ENCODE results near the gene TMEM92. TPM values are rescaled to one million over a fixed set of nuclear protein-coding genes. Genes with fewer than 3 reads are reported as not detected.
A peak's percentile ranks its signal among the peaks of the same experiment; 100 is the strongest.

TMEM92 gene
- total RNA-seq, 1 donor from 2014 or later, result not detected

DNA sequence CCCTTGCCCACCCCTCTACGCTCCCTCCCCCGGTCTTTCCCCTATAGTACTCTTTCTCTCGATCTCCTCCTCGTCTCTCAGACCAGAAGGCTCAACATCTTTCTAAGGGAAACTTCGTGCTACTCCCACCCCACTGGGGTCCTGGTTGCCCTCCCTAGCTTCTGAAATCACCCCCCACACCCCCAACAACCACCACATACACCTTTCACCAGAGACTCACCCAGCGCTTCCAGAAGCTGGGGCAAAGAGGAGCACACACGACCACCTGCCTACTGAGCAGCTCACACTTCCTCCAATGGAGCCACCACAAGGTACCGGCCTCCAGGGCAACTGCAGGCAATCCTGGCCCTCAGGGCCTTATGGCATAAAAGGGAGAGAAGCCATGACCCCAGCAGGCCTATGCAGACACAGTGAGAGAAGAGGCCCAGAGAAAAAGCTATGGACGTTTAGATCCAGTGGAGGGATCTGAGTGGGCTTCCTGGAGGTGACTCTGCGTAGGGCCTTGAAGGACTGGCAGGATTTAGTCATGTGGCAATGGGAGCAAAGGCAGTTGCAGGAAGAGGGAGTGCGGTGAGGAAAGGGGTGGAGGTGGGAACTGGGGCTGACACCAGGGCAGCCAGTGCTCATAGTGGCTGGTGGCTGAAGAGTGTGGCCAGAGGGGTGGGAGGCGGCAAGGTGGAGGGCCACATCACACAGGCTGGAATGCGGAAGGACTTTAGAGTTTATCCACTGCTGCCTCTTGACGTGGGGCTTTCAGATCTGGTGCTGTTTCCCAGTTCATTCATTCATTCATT lies 12.1 kb upstream of the TMEM92 start:
- CTCF ChIA-PET, result no interaction called here
- no peak overlapping the region for H3K27ac Mint-ChIP-seq
- peaks cover 19% of the 10 kb centered on the region for H3K27me3 Mint-ChIP-seq
- intact Hi-C loops (cut with micrococcal nuclease), result no loop called here
- no peaks in the 10 kb centered on the region for H3K36me3 Mint-ChIP-seq (ENCODE audit: low read depth)
- ATAC-seq (ENCODE audit: low read depth) (no peak), DNase-seq (no peak)
- TF ChIP-seq CTCF (IDR thresholded peaks at IDR 0.05), result no peak
- no peak overlapping the region for H3K4me3 Mint-ChIP-seq
- H3K9me3 Mint-ChIP-seq, result no peaks in the 10 kb centered on the region
- POLR2A ChIA-PET, result no interaction called here
- no peaks in the 10 kb centered on the region for H3K4me1 Mint-ChIP-seq

- CTCF ChIA-PET, result interaction anchor here (0.6 kb wide), 1 partner anchor 63 kb away, joined by 3 read pairs; no protein-coding TSS in a partner anchor
- no peak overlapping the region for H3K4me3 Mint-ChIP-seq
- H3K27ac Mint-ChIP-seq, result no peak overlapping the region
- no peaks in the 10 kb centered on the region for H3K9me3 Mint-ChIP-seq
- no peaks in the 10 kb centered on the region for H3K36me3 Mint-ChIP-seq (ENCODE audit: low read depth)
- H3K27me3 Mint-ChIP-seq, result peaks cover 26% of the 10 kb centered on the region
- no peak for ATAC-seq (ENCODE audit: low read depth)
- intact Hi-C loops (cut with micrococcal nuclease), result no loop called here
- no peaks in the 10 kb centered on the region for H3K4me1 Mint-ChIP-seq
- no peak for TF ChIP-seq CTCF (IDR thresholded peaks at IDR 0.05)
- POLR2A ChIA-PET, result no interaction called here
- peak; percentile 3 for DNase-seq
Observed at GRCh38 chr17:50263331-50264262, 10.7 kb upstream of the TMEM92 start.

DNA sequence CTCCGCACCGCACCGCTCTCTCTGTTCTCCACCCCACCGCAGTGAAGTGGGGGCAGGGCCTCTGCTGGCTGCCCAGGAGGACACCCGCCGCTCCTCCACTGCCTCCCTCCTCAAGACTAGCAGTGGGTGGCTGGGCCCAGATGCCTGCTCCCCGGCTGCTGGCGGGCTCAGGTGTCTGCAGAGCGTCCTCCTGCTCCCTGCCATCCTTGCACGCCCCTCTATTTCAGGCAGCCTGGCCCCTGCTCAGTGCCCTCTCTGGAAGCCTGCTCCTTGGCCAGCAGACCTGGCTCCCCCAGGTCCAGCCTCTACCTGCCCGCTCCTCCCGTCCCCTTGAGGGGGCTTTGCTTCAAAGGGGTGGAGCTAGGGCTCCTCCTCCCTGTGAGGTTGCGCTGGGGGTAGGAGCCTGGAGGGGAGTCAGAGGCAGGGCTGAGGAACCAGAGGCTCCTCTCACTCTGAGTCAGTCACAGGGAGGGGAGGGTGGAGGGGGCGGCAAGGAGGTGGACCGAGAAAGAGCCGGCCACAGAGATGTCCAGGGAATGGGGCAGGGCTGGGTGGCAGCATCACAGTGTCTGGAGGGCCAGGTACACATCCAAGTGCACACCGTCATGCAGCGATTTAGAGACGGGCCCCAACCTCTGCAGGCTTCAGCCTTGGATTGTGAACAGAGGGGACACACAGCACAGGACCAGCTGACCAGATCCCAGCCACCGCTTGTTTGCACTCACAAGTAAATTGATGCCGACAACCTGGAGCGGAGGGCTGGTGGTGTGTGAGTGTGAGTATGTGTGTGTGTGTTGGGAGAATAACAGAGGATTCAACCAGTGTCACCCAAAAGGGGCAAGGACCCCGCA lies 9.8 kb upstream of the TMEM92 start:
- Mint-ChIP-seq H3K27me3 (peaks cover 26% of the 10 kb centered on the region), H3K27ac (no peak overlapping the region), H3K4me1 (no peaks in the 10 kb centered on the region), H3K9me3 (no peaks in the 10 kb centered on the region), H3K4me3 (no peak overlapping the region), H3K36me3 (ENCODE audit: low read depth) (no peaks in the 10 kb centered on the region)
- ChIA-PET CTCF (interaction anchor here (1.0 kb wide), 1 partner anchor 64 kb away, joined by 3 read pairs; no protein-coding TSS in a partner anchor), POLR2A (no interaction called here)
- DNase-seq, result peak; percentile 6
- TF ChIP-seq CTCF (IDR thresholded peaks at IDR 0.05), result no peak
- ATAC-seq (ENCODE audit: low read depth), result no peak
- intact Hi-C loops (cut with micrococcal nuclease), result no loop called here

DNA sequence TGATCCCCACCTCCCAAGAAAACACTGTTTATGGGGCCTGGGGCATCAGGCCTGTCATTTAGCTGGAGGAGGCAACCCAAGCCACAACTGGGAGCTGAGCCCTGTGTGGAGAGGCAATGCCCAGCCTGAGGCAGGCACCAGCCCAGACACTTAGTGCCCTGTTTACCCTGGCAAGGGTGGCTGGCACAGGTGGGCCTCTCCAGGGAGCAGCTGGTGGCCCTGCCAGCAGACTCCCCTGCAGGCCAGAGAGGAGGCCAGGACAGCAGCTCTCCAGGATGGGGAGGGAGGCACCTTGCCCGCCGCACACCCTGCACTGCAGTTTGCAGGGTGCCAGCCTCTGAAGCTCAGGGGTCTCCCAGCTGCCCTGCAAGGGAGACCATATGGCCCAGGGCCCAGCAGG lies 9.1 kb upstream of the TMEM92 start:
- peak; percentile 14 for DNase-seq
- POLR2A ChIA-PET, result no interaction called here
- intact Hi-C loops (cut with micrococcal nuclease), result no loop called here
- H3K36me3 Mint-ChIP-seq (ENCODE audit: low read depth), result no peaks in the 10 kb centered on the region
- H3K4me1 Mint-ChIP-seq, result no peaks in the 10 kb centered on the region
- peaks cover 26% of the 10 kb centered on the region for H3K27me3 Mint-ChIP-seq
- no peaks in the 10 kb centered on the region for H3K9me3 Mint-ChIP-seq
- ATAC-seq (ENCODE audit: low read depth), result no peak
- H3K27ac Mint-ChIP-seq, result no peak overlapping the region
- no peak for TF ChIP-seq CTCF (IDR thresholded peaks at IDR 0.05)
- no peak overlapping the region for H3K4me3 Mint-ChIP-seq
- CTCF ChIA-PET, result interaction anchor here (1.0 kb wide), 1 partner anchor 65 kb away, joined by 3 read pairs; no protein-coding TSS in a partner anchor

All from activated B cell treated with CpG ODN at 0.5 μM for 24 hours (primary cell).